Activated T-cell treated with anti-CD3 and anti-CD28 coated beads for 1 hour (primary cell): ENCODE results near the gene FAF1.

Experiments
- DNase-seq: peaks from one replicate; pipeline ENCODE4 v3.0.0-alpha.2; 2020; ENCODE audit warnings: low read depth

The FAF1 gene

GRCh38 chr1:50488356-50488755 lies 471.7 kb downstream of the FAF1 start:
- DNase-seq = no peak

- DNase-seq = no peak
These were observed 472.3 kb downstream of the FAF1 start for GRCh38 chr1:50487725-50488124.

DNA sequence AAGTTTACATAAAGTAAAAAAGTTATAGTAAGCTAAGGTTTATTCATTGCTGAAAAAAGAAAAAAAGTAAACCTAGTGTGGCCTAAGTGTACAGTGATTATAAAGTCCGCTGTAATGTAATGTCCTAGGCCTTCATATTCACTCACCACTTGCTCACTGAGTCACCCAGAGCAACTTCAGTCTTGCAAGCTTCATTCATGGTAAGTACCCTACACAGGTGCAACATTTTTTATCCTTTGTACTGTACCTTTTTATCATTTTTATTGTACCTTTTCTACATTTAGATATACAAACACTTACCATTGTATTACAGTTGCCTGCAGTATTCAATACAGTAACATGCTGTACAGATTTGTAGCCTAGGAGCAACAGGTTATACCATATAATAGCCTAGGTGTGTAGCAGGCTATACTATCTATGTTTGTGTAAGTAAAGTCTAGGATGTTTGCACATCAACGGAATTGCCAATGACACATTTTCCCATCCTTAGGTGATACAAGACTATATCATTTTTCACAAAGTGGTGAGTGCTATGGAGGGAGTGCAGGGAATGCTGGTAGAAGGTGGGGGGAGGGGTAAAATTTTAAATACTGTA lies 478.8 kb downstream of the FAF1 start:
- no peak for DNase-seq

GRCh38 chr1:50476800-50477199 lies 483.3 kb downstream of the FAF1 start:
- DNase-seq = no peak

- DNase-seq = no peak
These were observed 484.9 kb downstream of the FAF1 start for GRCh38 chr1:50474859-50475809.

DNA sequence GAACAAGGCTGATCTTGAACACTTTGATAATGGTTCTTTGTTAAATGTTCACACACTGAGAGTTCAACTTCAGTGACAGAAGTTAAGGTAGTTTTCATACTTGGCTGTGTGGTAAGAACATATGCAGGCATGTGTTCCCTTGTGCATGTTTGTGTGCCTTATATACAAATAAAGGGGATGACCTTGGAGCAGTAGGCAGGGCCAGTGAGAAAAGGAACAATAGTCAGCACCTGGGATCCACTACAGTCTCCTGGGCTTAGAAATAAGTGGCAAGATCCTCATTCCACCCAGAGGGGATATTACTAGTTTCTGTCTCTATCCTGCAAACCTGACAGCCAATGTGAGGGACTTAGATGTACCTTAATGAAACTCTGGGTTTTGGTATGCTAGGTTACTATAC lies 486.6 kb downstream of the FAF1 start:
- DNase-seq = no peak

- no peak for DNase-seq
These were observed 488.1 kb downstream of the FAF1 start for GRCh38 chr1:50471967-50472366.

GRCh38 chr1:50462964-50463363 lies 497.1 kb downstream of the FAF1 start:
- no peak for DNase-seq

DNA sequence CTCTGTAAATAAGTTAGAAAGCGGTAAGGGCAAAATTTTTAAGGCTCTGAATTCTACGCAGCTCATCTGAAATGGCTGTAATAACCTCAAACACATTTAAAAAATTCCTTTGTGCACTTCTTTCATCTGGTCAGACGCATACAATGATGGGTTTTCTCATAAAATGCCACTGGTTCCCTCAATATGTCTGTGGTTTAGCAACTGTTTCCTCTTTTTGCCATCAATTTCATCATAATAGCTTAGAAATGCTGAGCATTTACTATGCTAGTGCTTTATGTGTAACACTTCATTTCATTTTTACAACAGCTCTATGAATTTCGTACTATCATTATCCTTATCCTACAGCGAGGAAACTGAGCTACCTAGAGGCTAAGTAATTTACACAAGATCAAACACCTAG lies 501.6 kb downstream of the FAF1 start:
- no peak for DNase-seq

GRCh38 chr1:50454911-50455310 lies 505.2 kb downstream of the FAF1 start:
- no peak for DNase-seq

- DNase-seq = no peak
These were observed 506.8 kb downstream of the FAF1 start for GRCh38 chr1:50453266-50453665.

DNA sequence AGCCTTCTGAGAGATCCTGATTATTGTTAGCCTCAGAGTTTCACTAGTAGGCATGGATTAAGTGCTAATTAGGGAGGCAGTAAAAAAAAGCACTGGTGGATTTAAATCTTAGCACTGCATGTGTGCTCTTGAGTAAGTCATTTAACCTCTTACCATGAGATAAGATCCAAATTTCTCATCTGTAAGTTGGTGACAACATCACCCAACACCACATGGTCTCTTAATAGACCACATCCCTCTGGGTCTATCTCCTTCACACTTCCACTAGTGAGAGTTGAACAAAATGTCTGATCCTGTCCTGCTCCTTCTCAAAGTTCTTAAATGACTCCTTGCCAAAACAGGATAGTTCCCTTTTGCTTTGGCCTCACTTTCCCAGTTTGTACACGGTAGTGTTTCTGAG lies 507.4 kb downstream of the FAF1 start:
- no peak for DNase-seq

DNA sequence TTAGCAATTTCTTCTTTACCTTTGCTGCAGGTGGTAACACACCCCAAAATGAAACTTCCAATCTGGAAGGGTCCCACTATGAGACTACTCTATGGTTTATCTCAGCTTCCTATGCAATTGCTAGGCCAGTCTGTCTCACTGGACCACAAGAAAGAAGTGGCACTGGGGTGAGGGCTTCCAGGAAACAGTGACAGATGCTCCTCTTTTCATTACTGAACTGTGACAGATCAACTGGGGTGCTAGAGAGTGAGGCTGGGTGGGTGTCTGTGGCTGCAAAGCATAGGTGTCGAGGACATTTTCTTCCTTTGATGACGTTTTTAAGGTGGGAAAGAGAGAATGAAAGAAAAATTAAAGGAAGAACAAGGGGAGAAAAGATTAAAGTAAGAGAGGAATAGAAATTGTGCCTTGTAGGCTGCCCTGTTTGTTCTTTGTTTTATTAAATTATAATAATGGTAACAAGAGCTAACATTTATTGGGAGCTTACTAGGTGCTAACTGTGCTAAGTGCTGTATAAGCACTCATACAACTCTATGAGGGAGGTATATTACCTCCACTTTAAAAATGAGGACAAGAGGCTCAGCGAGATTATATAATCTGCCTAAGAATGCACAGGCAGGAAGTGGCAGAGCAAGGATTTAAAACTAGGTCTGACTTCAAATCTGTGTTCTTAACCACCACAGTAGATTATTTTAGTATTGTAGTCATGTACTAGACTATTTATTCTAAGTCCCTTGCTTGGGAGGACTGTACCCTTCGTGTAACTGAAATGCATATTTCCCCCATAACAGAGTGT lies 509.0 kb downstream of the FAF1 start:
- no peak for DNase-seq

DNA sequence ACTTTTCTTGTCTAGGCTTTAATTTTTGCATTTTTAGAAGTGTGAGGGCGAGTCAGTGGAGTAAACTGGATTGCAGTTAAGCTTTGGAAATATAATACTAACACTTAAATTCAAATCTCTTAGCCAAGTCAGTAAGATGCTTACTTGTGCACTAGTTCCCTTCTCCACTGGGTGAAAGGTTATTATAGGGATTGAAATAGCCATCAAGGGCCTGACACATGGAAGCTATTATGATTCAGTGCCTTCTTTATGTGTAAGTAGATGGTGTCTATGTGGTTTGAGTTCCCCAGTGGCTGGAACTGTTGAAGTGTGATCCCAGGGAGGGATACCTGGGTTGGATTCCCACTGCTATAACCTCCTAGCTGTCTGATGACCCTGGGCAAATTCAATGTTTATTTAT lies 512.1 kb downstream of the FAF1 start:
- DNase-seq = no peak

GRCh38 chr1:50441183-50441582 lies 518.9 kb downstream of the FAF1 start:
- no peak for DNase-seq

DNA sequence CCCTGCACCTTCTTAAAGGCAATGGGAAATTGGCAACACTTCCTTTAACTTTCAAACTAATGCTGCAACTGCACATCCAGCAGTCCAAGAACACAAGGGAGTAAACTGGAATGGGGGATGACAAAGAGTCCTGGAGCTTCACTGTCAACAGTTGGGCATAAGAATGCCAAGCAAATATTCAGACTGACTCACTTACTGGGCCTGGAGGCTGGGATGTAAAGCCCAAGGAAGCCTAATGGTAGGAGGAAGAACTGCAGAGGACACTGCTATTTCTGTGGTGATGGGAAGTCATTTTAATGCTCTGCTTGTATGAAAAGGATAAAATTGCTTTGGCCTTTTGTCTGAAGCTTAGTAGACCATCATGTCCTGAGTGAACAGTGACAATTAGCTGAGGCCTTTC lies 521.1 kb downstream of the FAF1 start:
- no peak for DNase-seq

DNA sequence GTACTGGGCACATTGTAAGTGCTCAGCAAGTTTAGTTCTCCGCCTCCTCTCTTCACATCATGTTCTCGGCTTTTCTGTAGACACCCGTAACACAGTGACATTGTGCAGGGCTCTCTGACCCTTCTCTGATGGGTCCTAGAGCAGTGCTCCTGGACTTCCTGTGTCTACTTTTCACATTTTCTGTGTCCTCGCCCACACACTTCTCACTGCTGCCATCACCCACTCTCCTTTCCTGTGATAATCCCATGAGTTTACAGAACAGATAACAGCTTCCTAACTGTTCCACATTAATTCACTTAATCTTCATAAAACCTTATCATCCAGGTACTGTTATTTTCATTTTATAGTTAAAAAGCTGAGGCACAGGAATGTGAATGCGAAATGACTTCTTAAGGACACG lies 523.6 kb downstream of the FAF1 start:
- DNase-seq = no peak

- DNase-seq = no peak
These were observed 530.1 kb downstream of the FAF1 start for GRCh38 chr1:50430010-50430405.

GRCh38 chr1:50427818-50428779 lies 532.0 kb downstream of the FAF1 start:
- no peak for DNase-seq

GRCh38 chr1:50427086-50427817 lies 532.8 kb downstream of the FAF1 start:
- DNase-seq = no peak

GRCh38 chr1:50426702-50427085 lies 533.4 kb downstream of the FAF1 start:
- DNase-seq = no peak
